HG03064 (cell line): ENCODE measurements around the gene CATSPERE.
A peak's percentile ranks its signal among the peaks of the same experiment; 100 is the strongest.
"Not testable (repeated sequence)": the region's sequence is repeated elsewhere in the genome, so short reads cannot be mapped to it uniquely, and the experiment has no call there.

ENCODE experiments used
- ATAC-seq: cut with Tn5 transposase; IDR thresholded peaks from one replicate; pipeline ENCODE4 v1.9.1; 2021; ENCODE audit warnings: low read depth; ENCODE audit not compliant: unreplicated experiment

The CATSPERE gene

DNA sequence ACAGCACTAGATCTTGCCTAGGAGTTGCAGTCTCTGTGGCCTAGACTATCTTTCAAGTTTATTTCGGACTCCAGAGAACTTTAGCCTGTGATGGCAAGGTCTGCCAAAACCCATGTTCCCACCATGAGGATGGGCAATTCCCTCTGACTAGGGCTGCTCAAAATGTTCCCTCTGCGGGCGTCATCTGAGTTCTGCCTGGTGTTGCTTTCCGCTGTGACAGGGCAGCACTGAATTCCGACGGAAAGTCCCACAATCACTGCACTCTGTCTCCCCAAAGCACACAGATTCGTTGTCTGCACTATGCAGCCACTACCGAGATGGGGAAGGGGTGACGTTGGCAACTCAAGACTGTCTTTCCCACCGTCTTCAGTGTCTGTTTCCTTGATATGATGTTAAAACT, 75.2 kb downstream of the CATSPERE start:
- no peak for ATAC-seq

DNA sequence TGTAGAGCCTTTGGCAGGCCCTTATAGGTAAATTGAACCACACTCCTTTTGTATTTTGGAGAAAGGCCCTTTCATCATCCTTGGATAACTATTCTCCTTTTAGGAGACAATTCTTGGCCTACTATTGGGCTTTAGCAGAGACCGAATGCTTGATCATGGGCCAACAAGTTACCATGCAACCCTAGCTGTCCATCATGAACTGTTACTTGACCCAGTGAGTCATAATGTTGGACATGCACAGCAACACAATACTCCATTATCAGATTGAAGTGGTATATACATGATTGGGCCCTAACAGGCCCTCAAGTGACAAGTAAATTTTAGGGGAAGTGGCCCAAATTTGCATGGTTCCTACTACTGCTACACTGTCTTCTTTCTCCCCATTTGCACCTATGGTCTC, 84.4 kb downstream of the CATSPERE start:
- ATAC-seq = no peak

DNA sequence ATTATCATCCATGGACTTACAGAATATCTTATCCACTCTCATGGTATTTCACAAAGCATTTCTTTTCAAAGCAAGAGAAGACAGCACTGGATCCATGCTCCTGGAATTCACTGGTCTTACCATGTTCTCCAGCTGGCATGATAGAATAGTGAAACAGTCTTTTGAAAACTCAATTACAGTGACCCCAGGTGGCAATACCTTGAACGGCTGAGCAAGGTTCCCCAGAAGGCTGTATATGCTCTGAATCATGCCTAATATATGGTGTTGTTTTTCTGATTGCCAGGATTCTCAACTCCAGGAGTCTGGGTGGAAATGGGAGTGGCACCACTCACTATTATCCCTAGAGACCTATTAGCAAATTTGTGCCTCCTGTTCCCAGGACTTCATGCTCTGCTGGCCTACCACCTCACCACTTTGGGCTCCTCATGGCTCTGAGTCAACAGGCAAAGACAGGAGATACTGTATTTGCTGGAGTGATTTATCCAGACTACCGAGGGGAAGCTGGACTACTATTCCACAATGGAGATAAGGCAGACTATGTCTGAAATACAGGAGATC, 87.6 kb downstream of the CATSPERE start:
- ATAC-seq = no peak

DNA sequence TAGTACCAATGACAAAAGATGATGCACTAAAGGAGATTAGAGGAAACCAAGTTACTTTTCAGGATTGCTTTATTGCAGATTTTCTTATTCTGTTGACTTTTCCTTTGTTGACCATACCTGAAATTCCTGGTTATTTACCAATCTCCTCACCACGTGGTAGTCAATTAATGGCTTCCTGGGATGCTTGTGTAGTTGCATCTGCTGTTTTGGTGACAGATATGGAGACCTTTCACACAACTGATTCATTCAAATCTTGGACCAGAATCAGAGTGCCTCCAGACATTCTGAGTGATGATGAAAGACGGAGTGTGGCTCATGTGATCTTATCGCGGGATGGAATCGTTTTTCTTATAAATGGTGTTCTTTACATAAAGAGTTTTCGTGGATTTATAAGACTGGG, 91.3 kb downstream of the CATSPERE start:
- ATAC-seq = no peak

DNA sequence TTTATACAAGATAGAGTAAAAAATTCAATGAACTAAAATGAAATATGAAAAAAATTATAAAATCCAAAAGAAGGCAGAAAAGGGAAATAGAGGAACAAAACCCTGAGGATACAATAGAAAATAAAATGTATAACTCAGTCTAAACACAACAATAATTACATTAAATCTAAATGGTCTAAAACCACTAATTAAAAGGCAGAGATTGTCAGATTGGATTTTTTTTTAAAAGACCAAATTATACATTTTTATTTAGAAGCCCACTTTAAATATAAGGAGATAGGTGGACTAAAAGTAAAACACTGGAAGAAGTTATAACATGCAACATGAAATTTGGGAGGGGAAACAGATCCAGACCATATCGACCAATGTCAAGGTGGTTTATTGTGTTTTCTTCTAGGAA, 95.2 kb downstream of the CATSPERE start:
- ATAC-seq = no peak

- no peak for ATAC-seq
Measured at GRCh38 chr1:244557565-244557964, 96.5 kb downstream of the CATSPERE start.

DNA sequence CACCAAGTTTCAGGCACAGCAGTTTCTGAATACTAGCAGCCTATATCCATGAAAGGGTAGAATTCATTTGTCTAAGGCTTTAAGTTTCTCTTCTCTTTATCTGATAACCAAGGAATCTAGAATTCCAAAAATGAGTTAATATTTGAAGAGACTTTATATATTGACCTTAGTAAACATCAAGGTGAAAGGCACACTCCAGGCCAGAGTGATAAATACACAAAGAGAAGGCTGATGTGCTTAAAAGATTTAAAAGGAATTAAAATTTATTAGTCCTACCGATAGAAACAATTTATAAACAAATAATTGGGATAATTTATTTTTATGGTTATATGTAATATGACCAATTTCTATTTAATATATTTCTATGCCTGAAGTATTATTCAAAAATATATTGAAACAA, 98.5 kb downstream of the CATSPERE start:
- ATAC-seq = no peak

GRCh38 chr1:244562877-244563276, 101.8 kb downstream of the CATSPERE start:
- ATAC-seq = not testable (repeated sequence)

DNA sequence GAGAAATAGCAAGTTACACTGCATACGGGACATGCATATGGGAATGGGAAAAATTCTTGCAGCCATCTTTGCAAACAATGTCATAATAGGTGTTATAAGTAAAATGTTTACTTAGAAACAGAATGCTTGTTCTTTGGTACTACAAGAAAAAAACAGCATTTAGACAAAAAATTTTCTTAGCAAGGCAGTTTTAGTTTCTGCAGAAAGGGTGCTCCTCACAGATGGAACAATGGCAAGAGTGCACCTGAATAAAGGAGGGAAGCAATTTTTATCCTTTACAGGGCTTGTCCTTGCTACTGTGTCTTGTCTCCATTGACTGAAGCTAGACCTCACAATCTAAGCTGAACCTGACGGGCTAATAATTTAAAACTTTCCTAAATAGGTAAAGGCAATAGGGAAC, 112.7 kb downstream of the CATSPERE start:
- no peak for ATAC-seq

- ATAC-seq = no peak
Measured at GRCh38 chr1:244576259-244576892, 115.3 kb downstream of the CATSPERE start.

DNA sequence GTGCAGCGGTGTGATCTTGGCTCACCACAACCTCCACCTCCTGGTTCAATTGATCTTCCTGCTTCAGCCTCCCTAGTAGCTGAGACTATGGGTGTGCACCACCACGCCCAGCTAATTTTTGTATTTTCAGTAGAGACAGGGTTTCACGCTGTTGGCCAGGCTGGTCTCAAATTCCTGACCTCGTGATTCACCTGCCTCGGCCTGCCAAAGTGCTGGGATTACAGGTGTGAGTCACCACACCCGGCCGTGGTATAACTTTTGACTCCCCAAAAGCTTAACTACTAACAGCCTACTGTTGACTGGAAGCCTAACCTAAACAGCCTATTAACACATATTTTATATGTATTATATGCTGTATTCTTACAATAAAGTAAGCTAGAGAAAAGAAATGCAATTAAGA, 117.1 kb downstream of the CATSPERE start:
- not testable (repeated sequence) for ATAC-seq

DNA sequence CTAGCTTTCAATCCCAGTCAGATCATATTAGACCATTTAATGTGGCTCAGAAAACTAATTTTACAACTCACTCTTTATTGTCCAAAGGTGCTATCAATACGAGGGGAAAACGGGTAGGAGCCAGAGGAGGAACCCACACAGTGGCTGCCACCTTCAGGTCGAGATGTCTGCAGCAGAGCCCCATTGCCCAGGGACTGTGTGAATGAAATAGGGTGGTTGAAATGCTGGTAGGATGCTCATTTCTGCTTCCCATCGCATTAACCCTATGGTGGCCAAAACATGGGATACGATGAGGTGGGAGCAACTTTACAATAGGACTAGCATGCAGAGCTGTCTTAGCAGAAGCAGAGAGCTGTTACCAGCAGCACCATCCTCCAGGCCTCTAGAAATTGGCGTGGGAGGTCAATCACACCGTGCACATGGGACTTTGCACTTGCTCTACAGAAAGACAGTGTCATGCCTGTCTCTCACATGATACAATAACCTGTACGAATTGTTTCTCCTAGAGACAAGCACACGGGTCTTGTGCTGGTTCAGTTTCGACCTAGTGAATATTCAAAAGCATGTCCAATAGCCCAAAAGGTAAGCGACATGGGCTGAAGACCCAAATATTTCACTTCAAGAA, 122.4 kb downstream of the CATSPERE start:
- ATAC-seq = no peak

- ATAC-seq = no peak
Measured at GRCh38 chr1:244585867-244586266, 124.8 kb downstream of the CATSPERE start.

DNA sequence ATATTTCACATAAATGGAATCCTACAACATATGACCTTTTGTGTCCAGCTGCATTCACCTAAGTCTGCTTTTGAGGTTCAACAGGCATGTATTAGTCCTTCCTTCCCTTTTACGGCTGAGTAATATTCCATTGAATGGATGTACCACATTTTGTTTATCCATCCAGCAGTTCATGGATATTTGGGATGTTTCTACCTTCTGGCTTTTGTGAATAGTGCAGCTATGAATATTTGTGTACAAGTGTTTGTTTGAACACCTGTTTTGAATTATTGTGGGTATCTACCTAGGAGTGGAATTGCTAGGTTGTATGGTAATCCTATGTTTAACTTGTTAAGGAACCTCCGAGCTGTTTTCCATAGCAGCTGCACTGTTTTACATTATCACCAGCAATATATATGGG, 129.6 kb downstream of the CATSPERE start:
- no peak for ATAC-seq

DNA sequence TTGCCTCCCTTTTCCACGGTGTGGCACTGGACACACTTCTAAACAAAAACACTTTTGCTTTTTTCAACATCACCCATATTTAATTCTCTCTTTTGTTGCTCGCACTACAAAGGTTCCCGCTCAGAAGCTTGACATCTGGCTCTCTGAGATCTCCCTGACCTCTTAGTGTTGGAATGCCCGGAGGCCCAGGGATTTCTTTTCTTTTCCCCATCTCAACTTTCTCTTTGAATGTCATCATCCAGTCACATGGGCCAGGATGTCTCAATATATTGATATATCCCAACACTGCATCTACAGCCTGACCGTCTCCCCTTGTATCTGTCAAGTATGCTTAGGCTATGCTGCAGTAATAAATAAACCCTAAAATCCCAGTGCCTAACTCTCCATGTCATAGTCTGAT, 137.5 kb downstream of the CATSPERE start:
- no peak for ATAC-seq

- ATAC-seq = peak; percentile 92
Measured at GRCh38 chr1:244599937-244600350, 138.9 kb downstream of the CATSPERE start.

DNA sequence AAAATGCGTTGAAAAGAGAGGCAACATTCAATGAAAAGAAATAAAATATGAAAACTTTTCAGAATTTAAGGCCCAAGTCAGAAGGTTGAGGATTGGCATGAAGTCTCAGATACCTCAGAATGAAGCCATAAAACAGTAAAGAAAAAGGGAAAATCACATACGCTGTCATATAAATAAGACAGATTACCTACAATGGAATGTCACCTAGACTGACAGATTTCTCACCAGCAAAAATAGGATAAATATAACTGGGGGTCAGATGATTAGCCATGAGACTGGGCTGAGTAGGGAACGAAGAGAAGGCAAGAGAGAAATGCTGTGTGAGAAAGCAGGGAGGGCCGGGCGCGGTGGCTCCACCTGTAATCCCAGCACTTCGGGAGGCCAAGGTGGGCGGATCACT, 140.3 kb downstream of the CATSPERE start:
- ATAC-seq = no peak

DNA sequence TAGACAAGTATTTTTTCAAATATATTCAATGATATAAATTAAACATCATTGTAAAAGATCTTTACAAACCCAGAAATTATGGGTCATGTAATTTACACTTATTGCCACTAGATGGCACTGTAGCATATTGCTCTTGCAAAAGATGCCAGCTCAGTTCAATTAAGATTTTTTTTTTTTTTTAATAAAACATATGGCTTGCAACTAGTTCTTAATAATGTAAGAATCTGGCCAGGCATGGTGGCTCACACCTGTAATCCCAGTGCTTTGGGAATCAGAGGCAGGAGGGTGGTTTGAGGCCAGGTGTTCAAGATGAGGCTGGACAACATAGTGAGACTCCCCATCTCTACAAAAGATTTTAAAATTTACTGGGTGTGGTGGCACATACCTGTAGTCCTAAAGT, 142.4 kb downstream of the CATSPERE start:
- no peak for ATAC-seq

DNA sequence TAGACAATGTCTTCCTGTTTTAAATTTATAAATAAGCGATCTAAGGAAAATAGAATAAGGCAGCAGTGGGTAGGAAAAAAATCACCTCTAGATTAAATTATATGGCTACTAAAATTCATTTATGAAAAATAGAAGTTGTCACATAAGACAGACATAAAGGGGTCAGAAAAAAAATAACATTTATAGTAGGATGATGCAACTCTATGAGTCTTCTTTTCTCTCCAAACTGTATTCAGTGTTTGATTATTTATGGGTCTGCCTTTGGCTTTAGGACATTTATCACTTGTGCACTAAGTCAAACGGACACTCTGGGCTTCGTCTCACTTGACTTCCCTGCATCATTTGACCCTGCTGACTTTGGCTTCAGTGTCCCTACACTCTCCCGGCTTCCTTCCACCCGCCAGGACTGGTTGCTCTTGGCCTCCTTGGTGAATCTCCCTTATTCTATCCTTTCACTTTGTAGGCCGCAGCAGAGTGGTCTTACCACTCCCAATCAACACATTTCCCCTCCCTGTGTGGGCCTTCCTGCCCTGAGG, 144.8 kb downstream of the CATSPERE start:
- no peak for ATAC-seq

DNA sequence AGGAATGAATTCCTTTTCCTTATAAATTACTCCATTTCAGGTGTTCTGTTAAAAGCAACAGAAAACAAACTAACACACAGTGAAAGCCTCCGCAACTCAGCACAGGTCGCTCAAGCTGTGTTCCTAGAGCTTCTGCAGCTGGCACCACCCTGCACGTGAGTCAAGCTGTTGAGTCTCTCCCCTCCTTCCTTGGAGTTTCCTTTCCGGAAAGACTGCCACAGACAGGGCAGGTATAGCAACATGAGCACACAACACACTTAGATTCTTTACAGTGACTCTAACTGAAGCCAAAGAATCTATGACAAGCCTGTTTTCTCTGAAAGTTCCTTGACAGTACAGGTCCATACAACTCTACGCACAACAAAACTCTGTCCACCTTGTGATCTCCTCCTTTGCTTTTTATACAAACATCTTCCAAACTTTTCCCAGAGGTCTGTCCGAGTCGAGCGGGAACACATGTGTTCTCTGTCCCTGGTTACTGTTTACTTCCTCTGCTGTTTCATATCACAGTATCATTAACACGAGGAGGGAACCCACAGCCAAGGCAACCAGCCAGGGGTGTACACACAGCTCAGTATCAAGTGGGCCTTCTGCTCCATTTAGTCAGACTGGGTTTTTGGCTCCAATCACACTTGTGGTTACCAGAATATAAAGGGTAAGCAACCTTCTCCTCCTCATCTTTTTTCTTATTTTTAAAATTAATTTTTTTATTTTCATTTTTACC, 153.2 kb downstream of the CATSPERE start:
- no peak for ATAC-seq

- no peak for ATAC-seq
Measured at GRCh38 chr1:244614879-244615278, 153.8 kb downstream of the CATSPERE start.
